GM23338 (cell line): Measurements from ENCODE around the gene ID2. TPM values are rescaled to one million over a fixed set of nuclear protein-coding genes. Genes with fewer than 3 reads are reported as not detected.

Experiments used
- ATAC-seq: fragments of 200-7000 bp; cut with Tn5 transposase; 3 replicates; pipeline ENCODE4 v1.9.1; 2020
- DNase-seq: peaks from one replicate; pipeline ENCODE4 v3.0.0-alpha.2; 2015; ENCODE audit warnings: low spot score
- H2AFZ ChIP-seq: fragments of 200-600 bp; sonication (generic); 2 replicates; pipeline ENCODE4 v1.8.0; 2016; ENCODE audit warnings: antibody characterized with exemption, mild to moderate bottlenecking, moderate library complexity
- H3F3A ChIP-seq: fragments of 200-600 bp; sonication (generic); replicated peaks from 2 replicates; pipeline ENCODE4 v1.8.0; 2017; ENCODE audit warnings: antibody characterized with exemption, mixed run types, low read depth
- H3K27ac ChIP-seq: fragments of 200-600 bp; sonication (generic); 2 replicates; pipeline ENCODE4 v1.6.1; 2016; ENCODE audit warnings: low read depth
- H3K27me3 ChIP-seq: fragments of 200-600 bp; sonication (generic); 2 replicates; pipeline ENCODE4 v1.8.0; 2016; ENCODE audit warnings: mild to moderate bottlenecking, mixed run types, moderate library complexity; ENCODE audit not compliant: insufficient read depth
- H3K36me3 ChIP-seq: fragments of 200-600 bp; sonication (generic); 2 replicates; pipeline ENCODE4 v1.8.0; 2016; ENCODE audit warnings: mild to moderate bottlenecking; ENCODE audit not compliant: insufficient read depth
- H3K4me1 ChIP-seq: fragments of 200-600 bp; sonication (generic); 2 replicates; pipeline ENCODE4 v1.8.0; 2016; ENCODE audit warnings: mild to moderate bottlenecking, moderate library complexity; ENCODE audit not compliant: insufficient read depth
- H3K4me2 ChIP-seq: fragments of 200-600 bp; sonication (generic); 2 replicates; pipeline ENCODE4 v1.7.1; 2017; ENCODE audit warnings: mixed run types
- H3K4me3 ChIP-seq: fragments of 200-600 bp; sonication (generic); 2 replicates; pipeline ENCODE4 v1.6.1; 2016; ENCODE audit warnings: mixed run types
- H3K79me2 ChIP-seq: fragments of 200-600 bp; sonication (generic); replicated peaks from 2 replicates; pipeline ENCODE4 v1.8.0; 2017; ENCODE audit warnings: mild to moderate bottlenecking; ENCODE audit not compliant: insufficient read depth
- H3K9me2 ChIP-seq: fragments of 200-600 bp; sonication (generic); 2 replicates; pipeline ENCODE4 v1.8.0; 2017; ENCODE audit not compliant: insufficient read depth
- H4K20me1 ChIP-seq: fragments of 200-600 bp; sonication (generic); replicated peaks from 2 replicates; pipeline ENCODE4 v1.8.0; 2017; ENCODE audit warnings: mild to moderate bottlenecking; ENCODE audit not compliant: insufficient read depth
- H3K27ac Mint-ChIP-seq: 2 replicates; pipeline ENCODE4 v1.8.0; 2020; ENCODE audit warnings: inconsistent platforms, mild to moderate bottlenecking, moderate library complexity, mixed read lengths
- H3K27me3 Mint-ChIP-seq: 3 replicates; pipeline ENCODE4 v1.8.0; 2022; ENCODE audit warnings: low read depth, mild to moderate bottlenecking, moderate library complexity, mixed read lengths, inconsistent platforms; ENCODE audit not compliant: insufficient read depth, poor library complexity
- H3K36me3 Mint-ChIP-seq: 3 replicates; pipeline ENCODE4 v1.8.0; 2021; ENCODE audit warnings: low read depth, mild to moderate bottlenecking, inconsistent platforms, moderate library complexity, mixed read lengths
- H3K4me1 Mint-ChIP-seq: 3 replicates; pipeline ENCODE4 v1.8.0; 2020; ENCODE audit warnings: mild to moderate bottlenecking, inconsistent platforms, mixed read lengths
- H3K4me3 Mint-ChIP-seq: 3 replicates; pipeline ENCODE4 v1.8.0; 2021; ENCODE audit warnings: moderate library complexity, mild to moderate bottlenecking, inconsistent platforms, mixed read lengths
- H3K9me3 Mint-ChIP-seq: 3 replicates; pipeline ENCODE4 v1.8.0; 2020; ENCODE audit warnings: moderate library complexity, mild to moderate bottlenecking, inconsistent platforms, mixed read lengths
- CTCF ChIP-seq, 2 experiments: fragments of 200-600 bp in 1 of 2; sonication (generic) in 1 of 2; conservative IDR thresholded peaks; 2 replicates each; pipeline versions ENCODE4 v1.5.1 to v1.6.1; 2016 to 2017; ENCODE audit warnings: antibody characterized with exemption in 2 of 2, low read depth in 2 of 2, mild to moderate bottlenecking in 2 of 2, moderate library complexity in 1 of 2
- EZH2phosphoT487 ChIP-seq: fragments of 200-600 bp; sonication (generic); IDR thresholded peaks from one replicate; pipeline ENCODE4 v1.8.1; 2018; ENCODE audit warnings: antibody characterized with exemption; ENCODE audit not compliant: unreplicated experiment
- POLR2AphosphoS5 ChIP-seq: IDR thresholded peaks from 2 replicates; pipeline ENCODE4 v1.6.1; 2016; ENCODE audit warnings: antibody characterized with exemption, low read depth
- REST ChIP-seq: IDR thresholded peaks from one replicate; pipeline ENCODE4 v1.6.1; 2018; ENCODE audit warnings: antibody characterized with exemption; ENCODE audit not compliant: unreplicated experiment
- ZNF114 ChIP-seq: fragments of 250-450 bp; sonication (Bioruptor Pico); IDR thresholded peaks from 2 replicates; pipeline ENCODE4 v1.5.0; 2020; ENCODE audit warnings: mild to moderate bottlenecking, moderate library complexity
- ZNF331 ChIP-seq: fragments of 250-450 bp; sonication (Bioruptor Pico); IDR thresholded peaks from 2 replicates; pipeline ENCODE4 v1.5.0; 2020; ENCODE audit warnings: low read depth, mild to moderate bottlenecking, moderate library complexity
- polyA plus RNA-seq: library from polyadenylated mRNA; unstranded; fragments of >200 nt; fragmentation: Nextera tagmentation; extraction: Ambion mirVana; gene quantifications from 2 replicates; pipeline ENCODE4 v1.2.1, GENCODE V29; 2016
- total RNA-seq: library from RNA; depleted of rRNA; stranded (reverse); fragments of >200 nt; shearing (Covaris generic); gene quantifications from 2 replicates; pipeline ENCODE4 v1.2.3, GENCODE V29; 2014

The ID2 gene
- total and polyA plus RNA-seq, 2 experiments from 2014 or later, result 87.0 to 110 TPM

GRCh38 chr2:8643996-8644356 lies 37.9 kb upstream of the ID2 start (continued):
- no peak for TF ChIP-seq REST
- no peak for TF ChIP-seq EZH2phosphoT487

GRCh38 chr2:8644605-8645175 lies 37.2 kb upstream of the ID2 start:
- no peaks in the 10 kb centered on the region for H3F3A ChIP-seq
- DNase-seq (peak; percentile 23), ATAC-seq (peak; percentile 42)
- no peak overlapping the region for H3K4me3 Mint-ChIP-seq
- H3K4me1 Mint-ChIP-seq, result peaks cover 23% of the 10 kb centered on the region
- peaks cover 4% of the 10 kb centered on the region; the same call in 1 of the 2 replicates for H3K9me2 ChIP-seq
- H3K79me2 ChIP-seq, result no peaks in the 10 kb centered on the region
- H4K20me1 ChIP-seq, result no peaks in the 10 kb centered on the region
- peaks cover 23% of the 10 kb centered on the region for H3K4me1 ChIP-seq
- H3K27me3 Mint-ChIP-seq, result peaks cover 9% of the 10 kb centered on the region
- no peak overlapping the region for H3K27ac ChIP-seq
- peaks cover 26% of the 10 kb centered on the region for H3K9me3 Mint-ChIP-seq
- H3K27ac Mint-ChIP-seq, result no peak overlapping the region
- no peak overlapping the region for H3K4me2 ChIP-seq
- TF ChIP-seq POLR2AphosphoS5 (no peak), ZNF331 (CRISPR knock-in tag) (no peak), REST (no peak), CTCF (conservative IDR thresholded peaks at IDR 0.05; ENCODE audit: low read depth in 2 of 2) (peak; percentile 28 to 60; a peak in 3 of 4 replicates), ZNF114 (CRISPR knock-in tag) (no peak)
- peaks cover 20% of the 10 kb centered on the region for H3K36me3 Mint-ChIP-seq
- no peaks in the 10 kb centered on the region for H3K27me3 ChIP-seq
- no peak overlapping the region for H3K4me3 ChIP-seq
- no peaks in the 10 kb centered on the region for H3K36me3 ChIP-seq
- no peak overlapping the region for H2AFZ ChIP-seq
